ENCODE data around the gene R3HDM4.

GRCh38 chr19:906480-906879 is 6.5 kb downstream of the R3HDM4 start:
- TF ChIP-seq REST (IDR thresholded peaks at IDR 0.05), result no peak
- no peak for TF ChIP-seq SP1 (IDR thresholded peaks at IDR 0.05)
- no peak for TF ChIP-seq MAX (IDR thresholded peaks at IDR 0.05)
- TF ChIP-seq ATF3 (IDR thresholded peaks at IDR 0.05), result no peak
- no peak for TF ChIP-seq CTCF (IDR thresholded peaks at IDR 0.05; ENCODE audit: low read depth, low read length, missing input control)
- TF ChIP-seq TAF1 (conservative IDR thresholded peaks at IDR 0.05), result no peak
- TF ChIP-seq ZBTB33 (IDR thresholded peaks at IDR 0.05), result no peak
- TF ChIP-seq YY1 (IDR thresholded peaks at IDR 0.05), result no peak
- TF ChIP-seq RXRA (IDR thresholded peaks at IDR 0.05), result no peak

Measured in liver (tissue), 3 donors.